Breast epithelium (tissue), 3 donors: ENCODE results near the gene ALOXE3.

Experiments
- CTCF ChIP-seq, 3 donors: fragments of 450-650 bp; IDR thresholded peaks; one replicate each; pipeline ENCODE4 v1.5.1; 2016 to 2017; ENCODE audit warnings: antibody characterized with exemption in 3 of 3, mild to moderate bottlenecking in 3 of 3, moderate library complexity in 3 of 3
- POLR2AphosphoS5 ChIP-seq, 3 donors: sonication (generic); formaldehyde crosslinking; IDR thresholded peaks; one replicate each; pipeline ENCODE4 v1.6.1; 2017; ENCODE audit warnings: antibody characterized with exemption in 3 of 3

- TF ChIP-seq CTCF (IDR thresholded peaks at IDR 0.05) (peak; percentile 9 to 48 (median 26)), POLR2AphosphoS5 (IDR thresholded peaks at IDR 0.05) (peak in 1 of 3 donors; percentile 44)
Observed at GRCh38 chr17:8120520-8121406, 2.4 kb upstream of the ALOXE3 start.
